WTC11 (cell line): Measurements from ENCODE around the gene NEK4.

Experiments
- CBFB ChIP-seq: sonication (generic); formaldehyde crosslinking; IDR thresholded peaks from 2 replicates; pipeline ENCODE4 v1.8.1; 2022; ENCODE audit warnings: mild to moderate bottlenecking, low read depth, missing genetic modification reagents
- CREM ChIP-seq: sonication (generic); formaldehyde crosslinking; IDR thresholded peaks from 2 replicates; pipeline ENCODE4 v1.8.1; 2022; ENCODE audit warnings: mild to moderate bottlenecking, missing genetic modification reagents, moderate library complexity
- FOXP4 ChIP-seq: sonication (generic); formaldehyde crosslinking; IDR thresholded peaks from 2 replicates; pipeline ENCODE4 v1.8.0; 2022; ENCODE audit warnings: mild to moderate bottlenecking, missing genetic modification reagents
- JUN ChIP-seq: sonication (generic); formaldehyde crosslinking; IDR thresholded peaks from 2 replicates; pipeline ENCODE4 v1.8.0; 2023; ENCODE audit warnings: mild to moderate bottlenecking, missing genetic modification reagents
- PREB ChIP-seq: sonication (generic); formaldehyde crosslinking; IDR thresholded peaks from 2 replicates; pipeline ENCODE4 v1.8.1; 2022; ENCODE audit warnings: mild to moderate bottlenecking, missing genetic modification reagents, moderate library complexity, borderline replicate concordance
- RELA ChIP-seq: sonication (generic); formaldehyde crosslinking; IDR thresholded peaks from 2 replicates; pipeline ENCODE4 v1.8.1; 2022; ENCODE audit warnings: missing genetic modification reagents, mild to moderate bottlenecking, borderline replicate concordance
- SP1 ChIP-seq: sonication (generic); formaldehyde crosslinking; conservative IDR thresholded peaks from 2 replicates; pipeline ENCODE4 v1.8.1; 2022; ENCODE audit warnings: missing genetic modification reagents
- TEAD4 ChIP-seq: sonication (generic); formaldehyde crosslinking; IDR thresholded peaks from 2 replicates; pipeline ENCODE4 v1.8.0; 2022; ENCODE audit warnings: mild to moderate bottlenecking, missing genetic modification reagents
- ZNF263 ChIP-seq: sonication (generic); formaldehyde crosslinking; IDR thresholded peaks from 2 replicates; pipeline ENCODE4 v1.8.1; 2022; ENCODE audit warnings: low read depth, mild to moderate bottlenecking, moderate library complexity, missing genetic modification reagents
- TF ChIP-seq, protein P1 (sequence below): fragments of 200-600 bp; IDR thresholded peaks from 2 replicates; pipeline ENCODE4 v1.8.0; 2022; ENCODE audit warnings: antibody characterized with exemption
- TF ChIP-seq, protein P2 (sequence below): sonication (generic); formaldehyde crosslinking; conservative IDR thresholded peaks from 2 replicates; pipeline ENCODE4 v1.8.1; 2022; ENCODE audit warnings: mild to moderate bottlenecking, missing genetic modification reagents
- TF ChIP-seq, protein P3 (sequence below): sonication (generic); formaldehyde crosslinking; IDR thresholded peaks from 2 replicates; pipeline ENCODE4 v1.8.1; 2023; ENCODE audit warnings: mild to moderate bottlenecking, missing genetic modification reagents
- TF ChIP-seq, protein P4 (sequence below): sonication (generic); formaldehyde crosslinking; IDR thresholded peaks from 2 replicates; pipeline ENCODE4 v1.8.0; 2022; ENCODE audit warnings: mild to moderate bottlenecking, missing genetic modification reagents
- TF ChIP-seq, protein P5 (sequence below): sonication (generic); formaldehyde crosslinking; IDR thresholded peaks from 2 replicates; pipeline ENCODE4 v1.8.1; 2023; ENCODE audit warnings: mild to moderate bottlenecking, moderate library complexity, missing genetic modification reagents

GRCh38 chr3:52694528-52695189, 76.1 kb downstream of the NEK4 start:
- TF ChIP-seq, protein P1, sequence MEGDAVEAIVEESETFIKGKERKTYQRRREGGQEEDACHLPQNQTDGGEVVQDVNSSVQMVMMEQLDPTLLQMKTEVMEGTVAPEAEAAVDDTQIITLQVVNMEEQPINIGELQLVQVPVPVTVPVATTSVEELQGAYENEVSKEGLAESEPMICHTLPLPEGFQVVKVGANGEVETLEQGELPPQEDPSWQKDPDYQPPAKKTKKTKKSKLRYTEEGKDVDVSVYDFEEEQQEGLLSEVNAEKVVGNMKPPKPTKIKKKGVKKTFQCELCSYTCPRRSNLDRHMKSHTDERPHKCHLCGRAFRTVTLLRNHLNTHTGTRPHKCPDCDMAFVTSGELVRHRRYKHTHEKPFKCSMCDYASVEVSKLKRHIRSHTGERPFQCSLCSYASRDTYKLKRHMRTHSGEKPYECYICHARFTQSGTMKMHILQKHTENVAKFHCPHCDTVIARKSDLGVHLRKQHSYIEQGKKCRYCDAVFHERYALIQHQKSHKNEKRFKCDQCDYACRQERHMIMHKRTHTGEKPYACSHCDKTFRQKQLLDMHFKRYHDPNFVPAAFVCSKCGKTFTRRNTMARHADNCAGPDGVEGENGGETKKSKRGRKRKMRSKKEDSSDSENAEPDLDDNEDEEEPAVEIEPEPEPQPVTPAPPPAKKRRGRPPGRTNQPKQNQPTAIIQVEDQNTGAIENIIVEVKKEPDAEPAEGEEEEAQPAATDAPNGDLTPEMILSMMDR: no peak
- TF ChIP-seq RELA (no peak), CBFB (CRISPR knock-in tag) (no peak), TEAD4 (CRISPR knock-in tag) (no peak), ZNF263 (CRISPR knock-in tag) (no peak), SP1 (CRISPR knock-in tag) (no peak), CREM (CRISPR knock-in tag) (no peak), JUN (CRISPR knock-in tag) (no peak), FOXP4 (CRISPR knock-in tag) (no peak), PREB (CRISPR knock-in tag) (no peak)
- TF ChIP-seq, protein P2, sequence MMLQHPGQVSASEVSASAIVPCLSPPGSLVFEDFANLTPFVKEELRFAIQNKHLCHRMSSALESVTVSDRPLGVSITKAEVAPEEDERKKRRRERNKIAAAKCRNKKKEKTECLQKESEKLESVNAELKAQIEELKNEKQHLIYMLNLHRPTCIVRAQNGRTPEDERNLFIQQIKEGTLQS (CRISPR knock-in tag): no peak
- TF ChIP-seq, protein P3, sequence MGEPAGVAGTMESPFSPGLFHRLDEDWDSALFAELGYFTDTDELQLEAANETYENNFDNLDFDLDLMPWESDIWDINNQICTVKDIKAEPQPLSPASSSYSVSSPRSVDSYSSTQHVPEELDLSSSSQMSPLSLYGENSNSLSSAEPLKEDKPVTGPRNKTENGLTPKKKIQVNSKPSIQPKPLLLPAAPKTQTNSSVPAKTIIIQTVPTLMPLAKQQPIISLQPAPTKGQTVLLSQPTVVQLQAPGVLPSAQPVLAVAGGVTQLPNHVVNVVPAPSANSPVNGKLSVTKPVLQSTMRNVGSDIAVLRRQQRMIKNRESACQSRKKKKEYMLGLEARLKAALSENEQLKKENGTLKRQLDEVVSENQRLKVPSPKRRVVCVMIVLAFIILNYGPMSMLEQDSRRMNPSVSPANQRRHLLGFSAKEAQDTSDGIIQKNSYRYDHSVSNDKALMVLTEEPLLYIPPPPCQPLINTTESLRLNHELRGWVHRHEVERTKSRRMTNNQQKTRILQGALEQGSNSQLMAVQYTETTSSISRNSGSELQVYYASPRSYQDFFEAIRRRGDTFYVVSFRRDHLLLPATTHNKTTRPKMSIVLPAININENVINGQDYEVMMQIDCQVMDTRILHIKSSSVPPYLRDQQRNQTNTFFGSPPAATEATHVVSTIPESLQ (CRISPR knock-in tag): no peak
- TF ChIP-seq, protein P4, sequence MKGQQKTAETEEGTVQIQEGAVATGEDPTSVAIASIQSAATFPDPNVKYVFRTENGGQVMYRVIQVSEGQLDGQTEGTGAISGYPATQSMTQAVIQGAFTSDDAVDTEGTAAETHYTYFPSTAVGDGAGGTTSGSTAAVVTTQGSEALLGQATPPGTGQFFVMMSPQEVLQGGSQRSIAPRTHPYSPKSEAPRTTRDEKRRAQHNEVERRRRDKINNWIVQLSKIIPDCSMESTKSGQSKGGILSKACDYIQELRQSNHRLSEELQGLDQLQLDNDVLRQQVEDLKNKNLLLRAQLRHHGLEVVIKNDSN (CRISPR knock-in tag): no peak
- TF ChIP-seq, protein P5, sequence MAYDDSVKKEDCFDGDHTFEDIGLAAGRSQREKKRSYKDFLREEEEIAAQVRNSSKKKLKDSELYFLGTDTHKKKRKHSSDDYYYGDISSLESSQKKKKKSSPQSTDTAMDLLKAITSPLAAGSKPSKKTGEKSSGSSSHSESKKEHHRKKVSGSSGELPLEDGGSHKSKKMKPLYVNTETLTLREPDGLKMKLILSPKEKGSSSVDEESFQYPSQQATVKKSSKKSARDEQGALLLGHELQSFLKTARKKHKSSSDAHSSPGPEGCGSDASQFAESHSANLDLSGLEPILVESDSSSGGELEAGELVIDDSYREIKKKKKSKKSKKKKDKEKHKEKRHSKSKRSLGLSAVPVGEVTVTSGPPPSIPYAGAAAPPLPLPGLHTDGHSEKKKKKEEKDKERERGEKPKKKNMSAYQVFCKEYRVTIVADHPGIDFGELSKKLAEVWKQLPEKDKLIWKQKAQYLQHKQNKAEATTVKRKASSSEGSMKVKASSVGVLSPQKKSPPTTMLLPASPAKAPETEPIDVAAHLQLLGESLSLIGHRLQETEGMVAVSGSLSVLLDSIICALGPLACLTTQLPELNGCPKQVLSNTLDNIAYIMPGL (CRISPR knock-in tag): no peak
